Activated CD4-positive, alpha-beta T cell treated with anti-CD3 and anti-CD28 coated beads, Interleukin-2, amount 50 U/mL, for 1 hour (primary cell): ENCODE data around the gene DPEP1.
"Not testable (repeated sequence)": the region's sequence is repeated elsewhere in the genome, so short reads cannot be mapped to it uniquely, and the experiment has no call there.

Experiments used
- DNase-seq: peaks from one replicate; pipeline ENCODE4 v3.0.0-alpha.2; 2020

Gene DPEP1

GRCh38 chr16:89577055-89577759 is 36.2 kb upstream of the DPEP1 start:
- no peak for DNase-seq

DNA sequence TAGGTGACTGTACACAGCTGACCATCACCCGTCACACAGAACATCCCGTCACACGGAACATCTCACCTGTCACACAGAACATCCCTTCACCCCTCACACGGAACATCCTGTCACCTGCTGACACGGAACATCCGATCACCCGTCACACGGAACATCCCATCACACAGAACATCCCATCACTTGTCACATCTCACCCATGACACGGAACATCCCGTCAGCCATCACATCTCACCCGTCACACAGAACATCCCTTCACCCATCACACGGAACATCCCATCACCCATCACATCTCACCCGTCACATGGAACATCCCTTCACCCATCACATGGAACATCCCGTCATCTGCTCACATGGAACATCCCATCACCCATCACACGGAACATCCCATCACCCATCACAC is 34.1 kb upstream of the DPEP1 start:
- DNase-seq: no peak

DNA sequence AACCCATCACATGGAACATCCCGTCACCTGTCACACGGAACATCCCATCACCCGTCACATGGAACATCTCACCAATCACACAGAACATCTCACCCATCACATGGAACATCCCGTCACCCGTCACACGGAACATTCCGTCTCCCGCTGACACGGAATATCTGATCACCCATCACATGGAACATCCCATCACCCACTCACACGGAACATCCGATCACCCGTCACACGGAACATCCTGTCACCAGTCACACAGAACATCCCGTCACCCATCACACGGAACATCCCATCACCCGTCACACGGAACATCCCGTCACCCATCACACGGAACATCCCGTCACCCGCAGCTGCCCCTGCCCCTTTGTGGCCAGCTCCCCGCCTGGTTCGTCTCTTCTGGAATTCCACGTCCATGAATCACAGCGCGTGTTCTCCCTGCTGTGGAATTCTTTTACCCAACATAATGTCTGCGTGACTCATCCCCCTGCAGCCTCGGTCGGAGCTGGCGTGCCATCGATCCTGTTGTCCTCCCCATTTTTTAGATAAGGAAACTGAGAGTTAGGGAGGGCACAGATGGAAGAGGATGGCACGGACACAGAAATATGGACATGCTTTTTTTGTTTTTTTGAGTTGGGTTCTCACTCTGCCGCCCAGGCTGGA is 32.3 kb upstream of the DPEP1 start:
- no peak for DNase-seq

DNA sequence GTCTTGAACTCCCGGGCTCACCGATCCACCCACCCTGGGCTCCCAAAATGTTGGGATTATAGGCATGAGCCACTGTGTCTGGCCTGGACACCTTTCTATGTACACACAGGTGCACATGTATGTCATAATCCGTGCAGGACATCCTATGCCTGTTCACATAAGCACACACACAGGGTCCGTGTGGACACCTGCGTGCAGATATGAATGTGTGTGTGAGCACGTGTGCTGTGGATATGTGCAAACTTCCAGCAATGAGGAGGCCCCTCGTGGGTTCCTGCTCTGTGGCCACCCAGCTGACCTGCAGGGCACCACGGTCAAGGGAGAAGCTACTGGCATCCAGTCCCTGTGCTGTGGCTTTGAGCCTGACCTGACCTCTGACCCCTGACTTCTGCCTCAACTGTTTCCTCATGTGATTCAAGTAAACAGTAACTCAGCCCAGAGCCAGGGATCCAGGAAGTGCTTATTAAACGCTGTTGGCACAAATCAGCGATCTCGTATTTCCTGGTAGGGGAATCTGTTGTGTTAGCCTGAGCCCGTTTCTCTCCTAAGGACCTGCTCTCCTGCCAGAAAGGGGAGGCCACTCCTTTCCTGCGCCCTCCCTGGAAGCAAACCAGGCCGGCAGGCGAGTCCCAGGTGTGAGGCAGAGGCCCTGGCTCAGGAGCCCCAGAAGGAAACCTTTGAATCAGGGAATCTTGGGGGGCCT is 31.4 kb upstream of the DPEP1 start:
- DNase-seq: no peak

DNA sequence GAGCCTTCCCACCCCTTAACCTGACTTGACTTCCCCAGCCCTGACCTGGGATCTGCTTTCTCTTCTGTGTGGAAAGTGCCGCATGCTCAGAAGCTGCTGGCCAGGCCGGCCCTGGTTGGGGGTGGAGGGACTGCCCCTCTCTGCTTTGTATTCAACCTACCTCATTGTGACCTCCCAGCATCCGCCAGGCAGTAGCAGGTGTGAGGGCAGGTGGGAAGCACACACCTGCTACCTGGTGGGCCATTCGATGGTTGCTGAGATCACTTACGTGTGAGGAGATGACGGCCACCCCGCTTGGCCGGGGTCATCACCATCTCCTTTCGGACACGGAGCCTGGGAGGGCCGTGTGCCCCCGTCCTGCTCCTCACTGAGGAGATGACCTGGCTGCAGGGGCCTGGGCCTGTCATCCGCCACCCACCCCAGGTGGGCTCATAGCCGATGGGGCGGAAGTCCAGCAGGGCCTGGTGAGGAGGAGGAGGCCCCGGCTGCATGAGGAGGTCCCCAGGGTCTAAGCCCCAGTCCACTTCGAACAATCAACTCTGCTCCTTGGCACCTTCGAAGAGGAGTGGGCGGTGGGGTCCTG is 30.7 kb upstream of the DPEP1 start:
- no peak for DNase-seq

GRCh38 chr16:89583197-89583894 is 30.1 kb upstream of the DPEP1 start:
- DNase-seq: no peak

GRCh38 chr16:89583895-89584644 is 29.4 kb upstream of the DPEP1 start:
- DNase-seq: no peak

- no peak for DNase-seq
These were observed 28.5 kb upstream of the DPEP1 start for GRCh38 chr16:89584768-89585549.

DNA sequence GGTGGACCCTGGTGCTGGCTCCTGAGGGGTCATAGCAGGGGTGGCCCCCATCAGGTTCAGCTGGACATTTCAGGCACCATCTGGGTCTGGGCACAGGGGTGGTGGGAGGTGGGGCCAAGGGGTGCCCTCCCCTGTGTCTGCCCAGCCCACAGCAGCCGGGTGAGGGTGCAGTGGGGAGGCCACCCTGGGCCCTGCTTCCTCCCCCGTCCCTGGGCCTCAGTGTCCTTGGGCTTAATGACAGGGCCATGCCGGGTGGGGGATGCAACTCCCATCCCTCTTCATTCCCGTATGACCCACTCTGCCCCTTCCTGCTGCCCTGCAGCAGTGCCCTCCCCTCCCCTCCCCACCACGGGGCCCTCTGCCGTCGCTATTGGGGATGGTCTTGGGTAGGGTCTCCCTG is 27.2 kb upstream of the DPEP1 start:
- no peak for DNase-seq

DNA sequence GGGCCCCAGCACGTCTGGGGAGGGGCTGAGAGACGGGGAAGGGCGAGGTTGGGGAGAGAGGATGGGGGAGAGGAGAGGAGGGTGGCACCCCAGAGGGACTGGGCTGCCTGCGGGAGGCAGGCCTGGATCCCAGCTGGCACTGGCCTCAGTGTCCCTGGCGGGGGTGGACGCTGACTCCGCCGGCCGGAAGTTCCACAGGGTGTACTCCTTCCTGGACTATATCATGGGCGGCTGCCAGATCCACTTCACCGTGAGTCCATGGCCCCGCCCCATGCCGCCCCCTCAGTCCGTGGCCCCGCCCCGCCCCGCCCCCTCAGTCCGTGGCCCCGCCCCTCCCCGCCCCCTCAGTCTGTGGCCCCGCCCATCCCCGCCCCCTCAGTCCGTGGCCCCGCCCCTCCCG is 26.6 kb upstream of the DPEP1 start:
- no peak for DNase-seq

DNA sequence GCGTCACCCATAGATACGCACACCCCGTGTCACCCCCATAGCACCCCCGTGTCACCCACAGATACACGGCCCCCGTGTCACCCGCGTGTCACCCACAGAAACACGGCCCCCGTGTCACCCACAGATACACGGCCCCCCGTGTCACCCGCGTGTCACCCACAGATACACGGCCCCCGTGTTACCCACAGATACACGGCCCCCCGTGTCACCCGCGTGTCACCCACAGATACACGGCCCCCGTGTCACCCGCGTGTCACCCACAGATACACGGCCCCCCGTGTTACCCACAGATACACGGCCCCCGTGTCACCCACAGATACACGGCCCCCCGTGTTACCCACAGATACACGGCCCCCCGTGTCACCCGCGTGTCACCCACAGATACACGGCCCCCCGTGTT is 25.8 kb upstream of the DPEP1 start:
- not testable (repeated sequence) for DNase-seq

DNA sequence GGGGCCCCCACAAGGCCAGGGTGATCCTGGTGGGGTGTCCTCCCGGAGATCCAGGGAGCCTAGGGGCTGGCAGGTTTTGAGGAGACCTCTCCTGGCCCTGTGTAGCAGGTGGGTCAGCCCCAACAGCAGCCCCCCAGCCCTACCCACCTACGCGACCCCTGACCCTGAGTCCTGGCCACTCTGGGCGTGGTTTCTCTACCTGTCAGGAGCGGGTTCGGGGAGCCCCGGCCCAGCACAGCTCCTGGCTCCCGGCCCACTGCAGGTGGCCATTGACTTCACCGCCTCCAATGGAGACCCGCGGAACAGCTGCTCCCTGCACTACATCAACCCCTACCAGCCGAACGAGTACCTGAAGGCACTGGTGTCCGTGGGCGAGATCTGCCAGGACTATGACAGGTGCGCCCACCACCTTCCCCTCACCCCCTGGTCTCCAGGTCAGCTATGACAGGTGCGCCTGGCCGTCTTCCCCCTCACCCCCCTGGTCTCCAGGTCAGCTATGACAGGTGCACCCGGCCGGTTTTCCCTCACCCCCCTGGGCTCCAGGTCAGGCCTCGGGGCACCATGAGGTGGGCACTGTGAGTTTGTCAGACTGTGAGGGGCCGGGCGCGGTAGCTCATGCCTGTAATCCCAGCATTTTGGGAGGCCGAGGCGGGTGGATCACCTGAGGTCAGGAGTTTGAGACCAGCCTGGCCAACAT is 24.9 kb upstream of the DPEP1 start:
- DNase-seq: no peak

DNA sequence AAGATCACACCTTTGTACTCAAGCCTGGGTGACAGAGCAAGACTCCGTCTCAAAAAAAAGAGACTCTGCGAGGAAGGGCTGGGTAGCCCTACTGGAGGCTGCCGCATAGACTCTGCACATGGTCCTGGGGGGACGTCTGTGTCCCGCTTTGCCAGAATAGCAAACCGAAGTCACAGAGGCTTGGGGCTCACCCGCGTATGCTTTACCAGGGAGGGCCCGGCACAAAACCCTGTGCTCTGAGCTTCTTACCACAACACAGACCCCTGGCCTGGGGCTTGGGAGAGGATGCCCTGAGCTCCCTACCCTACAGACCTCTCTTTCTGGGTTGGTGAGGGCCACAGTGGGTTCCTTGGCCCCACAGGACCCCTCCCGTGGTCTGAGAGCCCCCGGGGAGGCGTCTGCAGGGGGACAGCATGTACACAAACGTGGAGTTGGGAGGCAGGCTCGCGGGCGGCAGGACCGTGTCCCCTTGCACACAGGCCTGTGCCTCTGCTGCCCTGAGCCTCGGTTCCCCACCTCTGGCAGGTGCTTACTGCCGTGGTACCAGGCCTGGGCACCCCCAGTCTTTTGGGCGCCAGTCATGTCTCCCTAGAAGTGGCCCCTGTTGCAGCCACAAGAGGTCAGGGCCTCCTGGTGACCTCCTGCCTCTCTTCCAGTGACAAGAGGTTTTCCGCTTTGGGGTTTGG is 24.1 kb upstream of the DPEP1 start:
- no peak for DNase-seq

DNA sequence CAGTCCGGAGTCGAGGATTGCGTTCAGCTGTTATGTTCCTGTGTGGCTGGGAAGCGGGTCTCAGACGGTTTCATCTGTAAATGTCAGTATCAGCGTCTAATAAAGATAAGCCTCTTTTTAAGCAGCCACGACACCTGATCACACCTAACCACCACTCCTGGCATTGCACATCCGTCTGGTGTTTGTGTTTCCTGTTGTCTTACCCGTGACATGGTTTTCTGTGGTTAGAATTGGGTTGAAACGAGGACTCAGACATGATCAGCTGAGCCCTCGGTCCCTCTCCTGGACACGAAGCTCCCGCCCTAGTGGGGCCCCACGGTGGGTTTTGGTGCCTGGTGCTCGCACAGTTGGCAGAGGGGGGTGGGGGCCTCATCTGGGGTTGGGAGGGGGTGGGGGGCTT is 19.6 kb upstream of the DPEP1 start:
- DNase-seq: peak; percentile 45

DNA sequence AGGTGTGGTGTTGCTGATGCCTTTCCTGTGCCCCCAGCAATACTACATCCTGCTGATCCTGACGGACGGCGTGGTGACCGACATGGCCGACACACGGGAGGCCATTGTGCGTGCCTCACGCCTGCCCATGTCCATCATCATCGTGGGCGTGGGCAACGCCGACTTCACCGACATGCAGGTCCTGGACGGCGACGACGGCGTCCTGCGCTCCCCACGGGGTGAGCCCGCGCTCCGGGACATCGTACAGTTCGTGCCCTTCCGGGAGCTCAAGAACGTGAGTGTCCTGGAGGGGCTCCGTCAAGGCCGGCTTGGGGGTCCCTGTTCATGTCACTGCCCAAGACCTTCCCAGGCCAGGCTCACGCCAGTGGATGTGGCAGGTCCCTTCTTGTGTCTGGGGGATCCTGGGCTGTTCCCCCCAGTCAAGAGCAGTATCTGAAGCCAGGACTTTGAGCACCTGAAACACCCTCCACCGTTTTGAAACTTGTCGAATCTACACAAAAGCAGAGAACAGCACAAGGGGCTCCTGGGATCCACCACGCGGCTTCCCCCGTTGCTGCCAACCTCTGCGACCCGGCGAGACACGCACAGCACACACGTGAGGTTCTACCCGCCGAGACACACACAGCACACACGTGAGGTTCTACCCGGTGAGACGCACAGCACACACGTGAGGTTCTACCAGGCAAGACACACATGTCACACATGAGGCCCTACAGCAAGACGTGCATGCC is 17.9 kb upstream of the DPEP1 start:
- no peak for DNase-seq

DNA sequence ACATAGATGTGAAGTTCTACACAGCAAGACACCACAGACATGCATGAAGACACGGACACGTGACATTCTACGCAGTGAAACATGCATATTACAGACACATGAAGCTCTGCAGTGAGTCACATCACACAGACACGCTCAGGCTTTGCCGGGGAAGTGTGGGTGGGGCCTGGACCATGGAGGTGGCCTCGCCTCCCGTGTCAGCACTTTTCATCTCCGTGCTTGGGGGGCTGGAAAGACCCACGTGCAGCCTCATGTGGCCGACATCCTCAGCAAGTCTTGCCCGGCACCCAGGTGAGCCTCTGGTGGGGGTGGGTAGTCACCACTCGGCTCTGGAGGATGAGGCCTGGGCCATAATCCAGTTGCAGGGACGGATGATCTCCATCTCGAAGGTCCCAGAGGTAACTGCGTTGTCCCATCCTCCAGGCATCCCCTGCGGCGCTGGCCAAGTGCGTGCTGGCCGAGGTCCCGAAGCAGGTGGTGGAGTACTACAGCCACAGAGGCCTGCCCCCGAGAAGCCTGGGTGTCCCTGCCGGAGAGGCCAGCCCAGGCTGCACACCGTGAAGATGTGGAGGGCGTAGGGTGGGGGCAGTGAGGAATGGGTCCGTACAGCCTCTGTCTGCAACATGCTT is 17.3 kb upstream of the DPEP1 start:
- no peak for DNase-seq

GRCh38 chr16:89596957-89597649 is 16.3 kb upstream of the DPEP1 start:
- DNase-seq: no peak

DNA sequence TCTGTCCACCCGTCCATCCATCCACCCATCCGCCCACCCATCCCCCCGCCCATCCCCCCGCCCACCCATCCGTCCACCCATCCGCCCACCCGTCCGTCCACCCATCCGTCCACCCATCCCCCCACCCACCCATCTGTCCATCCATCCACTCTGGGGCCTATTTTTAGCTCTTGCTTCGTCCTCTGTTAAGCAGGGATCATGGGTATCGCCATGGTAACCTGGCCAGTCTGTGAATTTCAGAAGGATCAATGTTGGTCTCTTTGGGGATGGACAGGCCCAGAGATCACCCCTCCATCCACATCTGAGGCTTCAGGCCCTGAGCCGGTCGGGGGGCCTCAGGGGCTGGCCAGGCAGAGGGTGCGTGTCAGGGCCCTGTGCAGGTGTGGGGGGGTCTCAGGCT is 15.2 kb upstream of the DPEP1 start:
- no peak for DNase-seq

GRCh38 chr16:89599451-89599858 is 14.0 kb upstream of the DPEP1 start:
- DNase-seq: peak; percentile 41
